ENCODE results near the gene BST1.

The BST1 gene

DNA sequence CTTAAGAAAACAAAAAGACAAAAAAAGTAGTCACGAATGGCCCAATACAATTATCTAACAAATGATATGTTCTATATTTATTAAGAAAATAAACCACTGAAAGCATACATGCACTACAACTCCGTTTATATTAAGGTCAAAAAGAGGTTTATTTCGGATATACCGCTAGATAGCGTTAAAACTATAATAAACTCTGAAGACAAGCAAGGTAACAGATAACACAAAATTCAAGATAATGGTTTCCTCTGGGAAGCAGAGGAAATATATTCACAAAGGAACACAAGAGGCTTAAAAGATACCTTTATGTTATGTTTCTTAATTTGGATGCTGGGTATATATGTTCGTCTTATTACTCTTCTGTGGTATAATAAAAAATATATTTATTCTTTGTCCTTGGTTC, 26.0 kb upstream of the BST1 start:
- TF ChIP-seq NFIC (IDR thresholded peaks at IDR 0.05) (no peak), RAD21 (IDR thresholded peaks at IDR 0.05; ENCODE audit: low read depth) (no peak), EP300 (IDR thresholded peaks at IDR 0.05; ENCODE audit: borderline replicate concordance) (no peak), FOXM1 (IDR thresholded peaks at IDR 0.05; ENCODE audit: borderline replicate concordance, low read depth) (no peak), EGR1 (IDR thresholded peaks at IDR 0.05) (no peak), TEAD4 (IDR thresholded peaks at IDR 0.05) (no peak), TAF1 (IDR thresholded peaks at IDR 0.05; ENCODE audit: low read depth) (no peak), CEBPB (IDR thresholded peaks at IDR 0.05) (no peak)
- TF ChIP-seq, protein P1, sequence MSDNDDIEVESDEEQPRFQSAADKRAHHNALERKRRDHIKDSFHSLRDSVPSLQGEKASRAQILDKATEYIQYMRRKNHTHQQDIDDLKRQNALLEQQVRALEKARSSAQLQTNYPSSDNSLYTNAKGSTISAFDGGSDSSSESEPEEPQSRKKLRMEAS (IDR thresholded peaks at IDR 0.05): no peak

DNA sequence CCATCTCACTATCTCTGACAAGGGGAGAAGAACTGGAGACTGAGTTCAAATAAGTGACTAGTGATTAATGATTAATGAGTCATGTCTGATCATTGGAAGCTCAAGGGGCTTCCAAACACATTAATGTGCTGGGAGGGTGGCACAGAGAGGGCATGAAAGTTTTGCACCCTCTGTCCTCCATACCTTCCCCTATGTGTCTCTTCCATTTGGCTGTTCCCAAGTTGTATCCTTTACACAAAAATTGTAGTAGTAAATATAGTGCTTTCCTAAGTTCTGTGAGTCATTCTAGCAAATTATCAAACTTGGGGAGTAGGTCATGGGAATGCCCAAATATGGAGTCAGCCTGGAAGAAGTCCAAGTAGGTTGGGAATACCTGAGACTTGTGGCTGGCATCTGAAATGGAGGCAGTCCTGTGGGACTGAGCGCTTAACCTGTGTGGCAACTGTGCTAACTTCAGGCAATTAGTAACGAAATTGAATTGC, 25.3 kb upstream of the BST1 start:
- TF ChIP-seq EGR1 (IDR thresholded peaks at IDR 0.05) (no peak), TEAD4 (IDR thresholded peaks at IDR 0.05) (peak; percentile 64), FOXM1 (IDR thresholded peaks at IDR 0.05; ENCODE audit: borderline replicate concordance, low read depth) (no peak), CEBPB (IDR thresholded peaks at IDR 0.05) (no peak), RAD21 (IDR thresholded peaks at IDR 0.05; ENCODE audit: low read depth) (no peak), NFIC (IDR thresholded peaks at IDR 0.05) (peak; percentile 76), TCF12 (IDR thresholded peaks at IDR 0.05; ENCODE audit: low read depth) (peak; percentile 38; the same call in 1 of the 2 replicates), TAF1 (IDR thresholded peaks at IDR 0.05; ENCODE audit: low read depth) (no peak), EP300 (IDR thresholded peaks at IDR 0.05; ENCODE audit: borderline replicate concordance) (no peak), YY1 (IDR thresholded peaks at IDR 0.05; ENCODE audit: low read depth) (peak; percentile 61; the same call in 1 of the 2 replicates), ZBTB7A (IDR thresholded peaks at IDR 0.05; ENCODE audit: low read depth) (no peak), CREB1 (IDR thresholded peaks at IDR 0.05; ENCODE audit: low read depth) (no peak)
- TF ChIP-seq, protein P2, sequence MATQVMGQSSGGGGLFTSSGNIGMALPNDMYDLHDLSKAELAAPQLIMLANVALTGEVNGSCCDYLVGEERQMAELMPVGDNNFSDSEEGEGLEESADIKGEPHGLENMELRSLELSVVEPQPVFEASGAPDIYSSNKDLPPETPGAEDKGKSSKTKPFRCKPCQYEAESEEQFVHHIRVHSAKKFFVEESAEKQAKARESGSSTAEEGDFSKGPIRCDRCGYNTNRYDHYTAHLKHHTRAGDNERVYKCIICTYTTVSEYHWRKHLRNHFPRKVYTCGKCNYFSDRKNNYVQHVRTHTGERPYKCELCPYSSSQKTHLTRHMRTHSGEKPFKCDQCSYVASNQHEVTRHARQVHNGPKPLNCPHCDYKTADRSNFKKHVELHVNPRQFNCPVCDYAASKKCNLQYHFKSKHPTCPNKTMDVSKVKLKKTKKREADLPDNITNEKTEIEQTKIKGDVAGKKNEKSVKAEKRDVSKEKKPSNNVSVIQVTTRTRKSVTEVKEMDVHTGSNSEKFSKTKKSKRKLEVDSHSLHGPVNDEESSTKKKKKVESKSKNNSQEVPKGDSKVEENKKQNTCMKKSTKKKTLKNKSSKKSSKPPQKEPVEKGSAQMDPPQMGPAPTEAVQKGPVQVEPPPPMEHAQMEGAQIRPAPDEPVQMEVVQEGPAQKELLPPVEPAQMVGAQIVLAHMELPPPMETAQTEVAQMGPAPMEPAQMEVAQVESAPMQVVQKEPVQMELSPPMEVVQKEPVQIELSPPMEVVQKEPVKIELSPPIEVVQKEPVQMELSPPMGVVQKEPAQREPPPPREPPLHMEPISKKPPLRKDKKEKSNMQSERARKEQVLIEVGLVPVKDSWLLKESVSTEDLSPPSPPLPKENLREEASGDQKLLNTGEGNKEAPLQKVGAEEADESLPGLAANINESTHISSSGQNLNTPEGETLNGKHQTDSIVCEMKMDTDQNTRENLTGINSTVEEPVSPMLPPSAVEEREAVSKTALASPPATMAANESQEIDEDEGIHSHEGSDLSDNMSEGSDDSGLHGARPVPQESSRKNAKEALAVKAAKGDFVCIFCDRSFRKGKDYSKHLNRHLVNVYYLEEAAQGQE (IDR thresholded peaks at IDR 0.05; ENCODE audit: low read depth): no peak
- TF ChIP-seq, protein P1 (IDR thresholded peaks at IDR 0.05): no peak; the same call in 1 of the 2 replicates
- TF ChIP-seq, protein P3, sequence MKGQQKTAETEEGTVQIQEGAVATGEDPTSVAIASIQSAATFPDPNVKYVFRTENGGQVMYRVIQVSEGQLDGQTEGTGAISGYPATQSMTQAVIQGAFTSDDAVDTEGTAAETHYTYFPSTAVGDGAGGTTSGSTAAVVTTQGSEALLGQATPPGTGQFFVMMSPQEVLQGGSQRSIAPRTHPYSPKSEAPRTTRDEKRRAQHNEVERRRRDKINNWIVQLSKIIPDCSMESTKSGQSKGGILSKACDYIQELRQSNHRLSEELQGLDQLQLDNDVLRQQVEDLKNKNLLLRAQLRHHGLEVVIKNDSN (IDR thresholded peaks at IDR 0.05): no peak

DNA sequence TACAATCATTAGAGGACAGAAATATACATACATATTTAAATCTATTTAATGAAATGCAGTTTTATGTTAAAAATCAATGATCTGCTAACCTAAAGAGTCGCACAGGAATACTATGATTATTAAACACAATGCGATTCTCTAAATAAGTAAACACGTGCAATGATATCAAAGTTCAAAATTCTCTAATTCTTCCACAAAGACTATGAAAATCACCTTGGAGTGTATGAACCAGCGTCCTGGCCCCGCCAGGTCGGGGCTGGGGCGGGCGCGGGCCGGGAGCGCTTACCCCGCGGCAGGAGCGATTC, 21.8 kb upstream of the BST1 start:
- TF ChIP-seq CEBPB (IDR thresholded peaks at IDR 0.05): no peak
- no peak for TF ChIP-seq FOXM1 (IDR thresholded peaks at IDR 0.05; ENCODE audit: borderline replicate concordance, low read depth)
- TF ChIP-seq NFIC (IDR thresholded peaks at IDR 0.05): no peak
- no peak for TF ChIP-seq ZBTB7A (IDR thresholded peaks at IDR 0.05; ENCODE audit: low read depth)
- no peak for TF ChIP-seq CREB1 (IDR thresholded peaks at IDR 0.05; ENCODE audit: low read depth)
- TF ChIP-seq, protein P1 (IDR thresholded peaks at IDR 0.05): no peak
- TF ChIP-seq EP300 (IDR thresholded peaks at IDR 0.05; ENCODE audit: borderline replicate concordance): no peak
- TF ChIP-seq RAD21 (IDR thresholded peaks at IDR 0.05; ENCODE audit: low read depth): no peak
- TF ChIP-seq, protein P2 (IDR thresholded peaks at IDR 0.05; ENCODE audit: low read depth): no peak
- no peak for TF ChIP-seq YY1 (IDR thresholded peaks at IDR 0.05; ENCODE audit: low read depth)
- no peak for TF ChIP-seq TEAD4 (IDR thresholded peaks at IDR 0.05)
- no peak for TF ChIP-seq TCF12 (IDR thresholded peaks at IDR 0.05; ENCODE audit: low read depth)
- TF ChIP-seq, protein P3 (IDR thresholded peaks at IDR 0.05): no peak
- TF ChIP-seq EGR1 (IDR thresholded peaks at IDR 0.05): no peak

DNA sequence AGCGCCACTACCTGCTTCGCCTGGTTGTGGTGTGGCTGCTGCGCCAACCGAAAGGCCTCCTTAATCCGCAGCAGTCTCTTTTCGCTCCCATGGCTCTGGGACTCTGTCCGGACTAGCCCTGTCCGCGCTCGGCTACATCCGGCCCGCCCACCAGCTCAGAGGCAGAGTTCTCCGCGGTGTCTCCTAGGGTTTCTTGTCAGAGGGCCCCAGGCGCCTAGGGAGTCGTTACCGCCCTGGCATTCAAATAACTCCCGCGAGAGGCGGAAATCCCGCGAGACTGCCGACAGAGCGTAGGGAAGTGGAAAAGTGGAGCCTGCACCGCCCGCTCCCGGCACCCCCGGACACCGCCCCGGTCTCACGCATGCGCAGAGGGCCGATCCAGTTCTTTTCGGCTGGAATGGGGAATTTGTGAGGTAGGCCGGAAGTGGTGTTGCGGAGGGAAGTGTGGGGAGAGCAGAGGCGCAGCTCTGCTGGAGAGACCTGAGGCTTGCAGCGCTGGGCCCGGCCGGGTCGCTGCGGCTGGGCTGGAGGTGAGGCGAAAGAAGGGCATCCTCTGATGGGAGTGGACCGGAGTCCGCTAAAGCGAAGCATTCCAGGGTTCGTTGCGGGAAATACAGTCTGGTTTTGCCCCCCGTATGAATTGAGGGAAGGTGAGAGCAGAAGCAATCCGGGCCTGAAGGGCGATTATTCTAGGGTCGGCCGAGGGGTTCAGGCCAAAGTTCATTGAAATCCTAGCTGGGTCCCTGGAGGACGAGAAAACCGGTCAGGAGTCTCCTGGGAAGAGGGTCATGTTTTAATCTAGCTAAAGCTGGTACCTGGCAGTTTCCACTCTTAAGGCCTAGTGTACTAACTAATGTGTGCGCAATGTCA, 21.3 kb upstream of the BST1 start, which contains the start of gene FAM200B:
Gene FAM200B (plus strand): TSS at position 456 of the 870 bp plus-strand sequence. CDS start 5,151 bp downstream, outside the sequence.
- TF ChIP-seq EP300 (IDR thresholded peaks at IDR 0.05; ENCODE audit: borderline replicate concordance): no peak
- TF ChIP-seq YY1 (IDR thresholded peaks at IDR 0.05; ENCODE audit: low read depth): peak; percentile 65; the same call in 1 of the 2 replicates
- TF ChIP-seq, protein P3 (IDR thresholded peaks at IDR 0.05): no peak; the same call in 1 of the 2 replicates
- peak; percentile 19; the same call in 1 of the 2 replicates for TF ChIP-seq NFIC (IDR thresholded peaks at IDR 0.05)
- peak; percentile 79 for TF ChIP-seq FOXM1 (IDR thresholded peaks at IDR 0.05; ENCODE audit: borderline replicate concordance, low read depth)
- TF ChIP-seq, protein P1 (IDR thresholded peaks at IDR 0.05): peak; percentile 59
- TF ChIP-seq TAF1 (IDR thresholded peaks at IDR 0.05; ENCODE audit: low read depth): peak; percentile 92
- TF ChIP-seq CREB1 (IDR thresholded peaks at IDR 0.05; ENCODE audit: low read depth): peak; percentile 37; the same call in 1 of the 2 replicates
- TF ChIP-seq EGR1 (IDR thresholded peaks at IDR 0.05): no peak
- no peak for TF ChIP-seq RAD21 (IDR thresholded peaks at IDR 0.05; ENCODE audit: low read depth)
- TF ChIP-seq, protein P2 (IDR thresholded peaks at IDR 0.05; ENCODE audit: low read depth): no peak
- peak; percentile 24; the same call in 1 of the 2 replicates for TF ChIP-seq TCF12 (IDR thresholded peaks at IDR 0.05; ENCODE audit: low read depth)
- TF ChIP-seq ZBTB7A (IDR thresholded peaks at IDR 0.05; ENCODE audit: low read depth): no peak
- TF ChIP-seq TEAD4 (IDR thresholded peaks at IDR 0.05): no peak; the same call in 1 of the 2 replicates
- TF ChIP-seq CEBPB (IDR thresholded peaks at IDR 0.05): 0 out of 2 replicates have a peak, but pooled peaks have one; percentile 3
